Transverse colon (tissue), 4 donors: ENCODE results near the gene GON7.

ENCODE experiments used
- CTCF ChIP-seq, 5 experiments: fragments of 200-600 bp in 3 of 5; fragments of 450-650 bp in 2 of 5; sonication (generic) in 3 of 5; IDR thresholded peaks; 1 replicate in 2 of 5; 2 replicates in 3 of 5; pipeline ENCODE4 v1.5.1; 2016 to 2017; ENCODE audit warnings: antibody characterized with exemption in 5 of 5, inconsistent platforms in 3 of 5, mild to moderate bottlenecking in 2 of 5, moderate library complexity in 1 of 5
- EP300 ChIP-seq: sonication (generic); formaldehyde crosslinking; IDR thresholded peaks from one replicate; pipeline ENCODE4 v1.6.1; 2017; ENCODE audit warnings: antibody characterized with exemption, low read depth
- POLR2A ChIP-seq: fragments of 450-650 bp; IDR thresholded peaks from one replicate; pipeline ENCODE4 v1.6.1; 2016; ENCODE audit warnings: antibody characterized with exemption, mild to moderate bottlenecking, moderate library complexity
- POLR2AphosphoS5 ChIP-seq, 3 donors: sonication (generic); formaldehyde crosslinking; IDR thresholded peaks; one replicate each; pipeline ENCODE4 v1.6.1; 2016; ENCODE audit warnings: antibody characterized with exemption in 3 of 3

GRCh38 chr14:93195316-93195999 lies 11.4 kb downstream of the GON7 start:
- TF ChIP-seq CTCF (IDR thresholded peaks at IDR 0.05) (no peak), POLR2AphosphoS5 (IDR thresholded peaks at IDR 0.05) (no peak), POLR2A (no peak), EP300 (no peak)
